Measurements from ENCODE around the gene CHRNE. TPM values are rescaled to one million over a fixed set of nuclear protein-coding genes. Genes with fewer than 3 reads are reported as not detected.

Gene CHRNE
- total RNA-seq, 4 donors from 2014 or later = 0.57 TPM; not detected in 3

- Histone ChIP-seq H3K27me3 (no peaks in the 10 kb centered on the region), H3K9me3 (no peaks in the 10 kb centered on the region), H3K27ac (peak overlapping the region; percentile 89 to 97 (median 94)), H3K4me1 (peaks cover 46 to 75% (median 48%) of the 10 kb centered on the region in 3 donors), H3K36me3 (peaks cover 18 to 71% (median 23%) of the 10 kb centered on the region in 3 donors), H3K4me3 (peak overlapping the region; percentile 64 to 75 (median 72))
- no peak for DNase-seq
- 0 to 2% methylated on average over 9 to 15 of the region's 29 CpGs for WGBS, 2 donors
- TF ChIP-seq CTCF (IDR thresholded peaks at IDR 0.05) (no peak), POLR2A (IDR thresholded peaks at IDR 0.05) (no peak)
- intact Hi-C loops (cut with DNase I) = no loop called here
These were observed 37.8 kb upstream of the CHRNE start for GRCh38 chr17:4940555-4941318.

- H3K4me1 ChIP-seq = peaks cover 38 to 67% (median 40%) of the 10 kb centered on the region in 3 donors
- TF ChIP-seq POLR2A (IDR thresholded peaks at IDR 0.05) (peak in 3 of 4 donors; percentile 34 to 70 (median 55)), CTCF (IDR thresholded peaks at IDR 0.05) (no peak)
These were observed 37.1 kb upstream of the CHRNE start, which contains the start of the genes RNF167 and SLC25A11 for GRCh38 chr17:4939796-4940554. RNF167 (plus strand) TSS chr17:4940268; CDS start chr17:4940910, 642 bp downstream. SLC25A11 (minus strand) TSS chr17:4940046; CDS start chr17:4939910, 136 bp downstream.

GRCh38 chr17:4939546-4939795 is 36.6 kb upstream of the CHRNE start:
- Histone ChIP-seq H3K4me3 (peak overlapping the region; percentile 64 to 75 (median 72)), H3K27ac (peak overlapping the region; percentile 89 to 97 (median 94)), H3K27me3 (no peaks in the 10 kb centered on the region), H3K9me3 (no peaks in the 10 kb centered on the region), H3K4me1 (peaks cover 33 to 65% (median 35%) of the 10 kb centered on the region in 3 donors), H3K36me3 (peaks cover 18 to 62% (median 23%) of the 10 kb centered on the region in 3 donors)
- 0% methylated on average over 1 to 2 of the region's 16 CpGs for WGBS, 2 donors
- TF ChIP-seq POLR2A (IDR thresholded peaks at IDR 0.05) = no peak
- no peak for TF ChIP-seq CTCF (IDR thresholded peaks at IDR 0.05)
- intact Hi-C loops (cut with DNase I) = no loop called here
- no peak for DNase-seq

More at GRCh38 chr17:4939796-4940554, 37.1 kb upstream of the CHRNE start, which contains the start of the genes RNF167 and SLC25A11:
- DNase-seq = peak; percentile 89
- peak within 1 kb of the TSS; percentile 64 to 75 (median 72) for H3K4me3 ChIP-seq
- WGBS, 2 donors = 0% methylated on average over 31 to 41 of the region's 72 CpGs
- H3K27ac ChIP-seq = peak within 1 kb of the TSS; percentile 89 to 97 (median 94)
- peaks cover 18 to 67% (median 23%) of the 10 kb centered on the region in 3 donors for H3K36me3 ChIP-seq
- intact Hi-C loops (cut with DNase I) = no loop called here
- H3K9me3 ChIP-seq = no peaks in the 10 kb centered on the region
- H3K27me3 ChIP-seq = no peaks in the 10 kb centered on the region

GRCh38 chr17:4938688-4939545 is 36.0 kb upstream of the CHRNE start:
- DNase-seq = no peak
- intact Hi-C loops (cut with DNase I) = no loop called here
- Histone ChIP-seq H3K36me3 (peaks cover 18 to 57% (median 23%) of the 10 kb centered on the region in 3 donors), H3K9me3 (no peaks in the 10 kb centered on the region), H3K27me3 (no peaks in the 10 kb centered on the region), H3K27ac (peak overlapping the region; percentile 89 to 97 (median 94)), H3K4me1 (peaks cover 30 to 65% (median 34%) of the 10 kb centered on the region in 3 donors), H3K4me3 (peak overlapping the region; percentile 64 to 75 (median 72))
- 47 to 56% methylated on average over 10 to 14 of the region's 19 CpGs for WGBS, 2 donors
- TF ChIP-seq POLR2A (IDR thresholded peaks at IDR 0.05) = no peak
- no peak for TF ChIP-seq CTCF (IDR thresholded peaks at IDR 0.05)
